GDM1 (cell line): Measurements from ENCODE around the gene RNPEP.
"Not testable (repeated sequence)": the region's sequence is repeated elsewhere in the genome, so short reads cannot be mapped to it uniquely, and the experiment has no call there.

Experiments used
- DNase-seq: peaks from one replicate; lab custom pipeline; 2025; lab: John Stamatoyannopoulos, UW

RNPEP gene

GRCh38 chr1:202010180-202011015 lies 27.9 kb downstream of the RNPEP start, which contains the start of gene ELF3:
Gene ELF3, plus strand, starts transcription at chr1:202010587. Its CDS starts 550 bp downstream, at chr1:202011137.
- no peak for DNase-seq

- no peak for DNase-seq
Measured at GRCh38 chr1:202011994-202012393, 29.5 kb downstream of the RNPEP start.

GRCh38 chr1:202012544-202013478 lies 30.4 kb downstream of the RNPEP start:
- DNase-seq, result no peak

- DNase-seq, result no peak
Measured at GRCh38 chr1:202013603-202014002, 31.2 kb downstream of the RNPEP start.

GRCh38 chr1:202014060-202014459 lies 31.6 kb downstream of the RNPEP start:
- DNase-seq, result no peak

- DNase-seq, result no peak
Measured at GRCh38 chr1:202014915-202015661, 32.6 kb downstream of the RNPEP start.

GRCh38 chr1:202015662-202015937 lies 33.2 kb downstream of the RNPEP start:
- DNase-seq, result no peak

- no peak for DNase-seq
Measured at GRCh38 chr1:202016022-202016810, 33.8 kb downstream of the RNPEP start.

- DNase-seq, result no peak
Measured at GRCh38 chr1:202016811-202017748, 34.6 kb downstream of the RNPEP start.

- no peak for DNase-seq
Measured at GRCh38 chr1:202017749-202018467, 35.5 kb downstream of the RNPEP start.

GRCh38 chr1:202018468-202019234 lies 36.2 kb downstream of the RNPEP start:
- no peak for DNase-seq

GRCh38 chr1:202019235-202019558 lies 36.7 kb downstream of the RNPEP start:
- not testable (repeated sequence) for DNase-seq

GRCh38 chr1:202023001-202023433 lies 40.6 kb downstream of the RNPEP start:
- DNase-seq, result no peak

GRCh38 chr1:202029171-202029665 lies 46.8 kb downstream of the RNPEP start:
- no peak for DNase-seq

- no peak for DNase-seq
Measured at GRCh38 chr1:202029727-202030126, 47.3 kb downstream of the RNPEP start.

GRCh38 chr1:202031796-202032195 lies 49.3 kb downstream of the RNPEP start:
- no peak for DNase-seq

GRCh38 chr1:202034149-202034682 lies 51.8 kb downstream of the RNPEP start:
- no peak for DNase-seq

- DNase-seq, result no peak
Measured at GRCh38 chr1:202034683-202035462, 52.4 kb downstream of the RNPEP start.
